HG03135 (cell line): Measurements from ENCODE around the gene GC.
"Not testable (repeated sequence)": the region's sequence is repeated elsewhere in the genome, so short reads cannot be mapped to it uniquely, and the experiment has no call there.

Experiments used
- ATAC-seq: cut with Tn5 transposase; IDR thresholded peaks from one replicate; pipeline ENCODE4 v1.9.1; 2021; ENCODE audit warnings: mild to moderate bottlenecking, moderate library complexity; ENCODE audit not compliant: unreplicated experiment

Gene GC

DNA sequence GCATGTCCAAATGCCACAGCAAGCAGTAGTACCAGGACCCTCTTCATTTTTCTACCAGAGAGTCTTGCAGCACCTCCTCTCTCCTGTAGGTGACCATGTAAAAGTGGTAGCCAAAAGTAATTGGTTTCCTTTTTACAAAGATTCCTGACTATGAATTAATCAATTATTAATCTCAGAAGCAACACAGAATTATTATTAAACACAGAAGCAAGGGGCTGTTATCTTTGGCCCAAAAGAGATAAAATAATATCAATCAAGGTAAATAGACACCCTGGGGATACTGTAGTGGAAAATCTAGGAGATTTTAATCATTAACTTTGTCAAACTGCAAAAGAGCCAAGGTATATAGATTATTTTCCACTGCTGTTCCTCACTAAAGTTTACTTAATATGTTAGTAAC lies at the start of gene GC:
Gene GC, minus strand, starts transcription at position 108 of the 400 bp plus-strand sequence. Its CDS starts 61 bp downstream, at position 47.
- no peak for ATAC-seq

DNA sequence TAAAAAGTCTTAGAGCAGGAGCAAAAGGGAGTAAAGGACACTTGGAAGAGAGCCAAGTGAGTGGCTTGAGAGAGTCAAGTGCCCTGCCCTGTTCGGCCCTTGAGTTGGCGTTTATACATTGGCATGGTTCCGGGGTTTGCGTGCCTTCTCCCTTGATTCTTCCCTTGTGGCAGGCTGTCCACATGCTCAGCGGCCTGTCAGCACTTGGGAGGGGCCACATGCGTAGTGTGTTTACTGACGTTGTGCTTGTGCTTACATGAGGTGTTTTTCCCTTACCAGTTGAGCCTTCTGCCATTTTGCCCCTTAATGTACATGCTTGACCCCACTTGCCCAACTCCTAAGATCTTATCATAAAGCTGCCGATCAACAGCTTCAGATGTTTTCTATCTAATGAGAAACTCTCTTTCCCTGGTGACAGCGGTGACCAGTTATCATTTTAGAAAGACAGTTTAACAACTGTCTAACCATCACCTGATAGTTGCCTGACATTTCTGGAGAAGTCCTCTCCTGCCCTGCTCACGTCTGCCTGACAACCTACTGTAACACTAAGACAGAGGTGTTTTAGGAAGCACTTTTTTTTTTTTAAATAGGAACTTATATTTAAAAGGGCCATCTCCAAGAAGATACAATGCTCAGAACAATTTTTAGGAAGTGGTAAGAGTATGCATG lies 49.5 kb upstream of the GC start:
- ATAC-seq = no peak

DNA sequence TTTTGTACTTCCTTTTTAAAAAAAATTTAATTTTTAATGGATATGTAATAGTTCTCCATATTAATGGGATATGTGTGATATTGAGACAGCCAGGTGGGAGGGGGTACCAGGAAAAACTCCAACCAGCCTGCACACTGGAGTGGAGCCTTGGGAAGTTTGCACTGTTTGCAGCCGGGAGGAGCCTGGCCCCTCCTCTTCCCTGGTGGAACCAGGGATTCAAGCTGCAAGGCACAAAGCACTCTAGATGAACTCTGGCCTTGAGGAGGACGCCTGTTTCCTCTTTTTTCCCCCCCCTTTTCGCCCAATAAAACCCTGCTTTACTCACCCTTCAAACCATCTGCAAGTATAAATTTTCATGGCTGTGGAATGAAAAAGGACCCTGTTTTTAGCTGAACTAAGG lies 48.2 kb upstream of the GC start:
- no peak for ATAC-seq

GRCh38 chr4:71830497-71831190 lies 46.8 kb upstream of the GC start:
- no peak for ATAC-seq

- no peak for ATAC-seq
These were observed 44.6 kb upstream of the GC start for GRCh38 chr4:71828470-71828869.

DNA sequence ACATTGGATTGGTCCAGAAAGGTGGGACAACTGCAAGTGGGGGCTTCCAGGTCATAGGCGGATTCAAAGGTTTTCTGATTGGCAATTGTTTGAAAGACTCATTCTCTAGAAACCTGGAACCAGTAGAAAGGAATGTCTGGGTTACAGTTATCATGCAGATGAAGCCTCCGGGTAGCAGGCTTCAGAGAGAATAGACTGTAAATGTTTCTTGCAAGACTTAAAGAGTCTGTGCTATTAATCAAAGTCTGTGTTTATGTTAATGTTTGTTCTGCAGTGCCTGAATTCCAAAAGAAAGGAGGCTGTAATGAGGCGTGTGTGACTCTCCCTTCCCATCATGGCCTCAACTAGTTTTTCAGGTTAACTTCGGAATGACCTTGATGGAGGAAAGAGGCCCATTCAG lies 43.9 kb upstream of the GC start:
- no peak for ATAC-seq

DNA sequence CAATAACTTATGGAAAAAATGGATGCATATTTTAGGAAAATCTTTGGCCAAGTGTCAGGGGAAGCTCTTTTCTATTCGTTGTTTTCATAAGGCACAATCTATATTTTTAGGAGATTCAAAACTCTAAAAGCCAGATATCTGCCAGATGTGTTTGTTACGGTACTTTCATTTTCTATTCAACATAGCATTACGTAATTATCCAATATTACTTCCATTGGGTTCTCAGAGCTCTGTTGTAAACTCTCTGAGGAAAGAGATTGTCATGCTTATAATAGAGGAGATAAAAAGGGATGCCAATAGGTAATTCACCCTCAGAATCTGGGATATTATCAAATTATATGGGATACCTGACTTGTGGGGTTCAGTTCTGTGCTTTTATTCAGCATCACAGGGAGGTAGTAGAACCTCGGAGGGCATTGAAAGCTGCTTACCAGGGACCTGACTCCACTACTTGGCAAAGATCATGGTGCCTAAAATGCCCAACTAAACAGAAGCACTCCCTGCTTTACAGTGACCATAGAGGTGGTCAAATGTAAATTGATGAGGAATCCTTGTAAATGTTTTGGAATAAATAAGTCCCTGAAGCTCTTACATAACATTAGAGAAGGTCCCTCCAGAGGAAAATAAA lies 32.9 kb upstream of the GC start:
- no peak for ATAC-seq

DNA sequence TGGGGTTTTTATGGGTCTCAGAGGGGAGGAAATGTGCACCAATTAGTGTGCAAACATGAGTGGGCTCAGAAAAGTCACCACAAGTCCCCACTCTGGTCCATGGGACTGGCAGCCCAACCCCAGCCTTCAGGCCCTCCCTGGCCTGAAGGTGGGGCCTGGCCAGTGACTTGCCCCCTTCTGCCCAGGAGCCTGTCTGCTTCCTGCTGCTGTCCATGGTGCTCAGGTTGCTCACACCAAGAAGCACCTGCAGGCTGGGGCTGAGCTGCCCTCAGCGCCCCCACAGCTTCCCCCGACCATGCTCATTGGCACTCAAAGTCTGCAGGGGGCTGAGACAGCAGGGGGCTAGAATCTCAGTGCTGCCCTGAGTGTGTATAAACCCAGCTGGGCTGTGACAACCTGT lies 30.6 kb upstream of the GC start:
- ATAC-seq = no peak

DNA sequence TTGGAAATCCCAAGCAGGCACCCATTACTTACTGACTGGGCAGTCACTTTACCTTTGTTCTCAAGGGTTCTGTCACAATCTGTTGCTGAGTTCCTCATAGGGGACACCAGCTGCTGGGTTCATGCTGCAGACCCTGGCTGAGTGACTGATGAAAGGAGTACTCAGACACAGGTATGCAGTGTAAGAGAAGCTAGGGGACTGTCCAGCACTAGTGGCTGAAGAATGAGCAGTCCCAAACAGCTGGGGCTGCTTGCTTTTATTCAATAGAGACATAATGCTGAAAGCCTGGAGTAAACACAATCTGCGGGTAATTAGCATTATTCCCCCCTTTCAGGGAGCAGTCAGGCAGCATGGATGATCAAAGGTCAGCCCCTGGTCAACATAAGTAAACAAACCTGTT lies 25.9 kb upstream of the GC start:
- ATAC-seq = not testable (repeated sequence)

GRCh38 chr4:71807469-71807868 lies 23.6 kb upstream of the GC start:
- ATAC-seq = no peak

DNA sequence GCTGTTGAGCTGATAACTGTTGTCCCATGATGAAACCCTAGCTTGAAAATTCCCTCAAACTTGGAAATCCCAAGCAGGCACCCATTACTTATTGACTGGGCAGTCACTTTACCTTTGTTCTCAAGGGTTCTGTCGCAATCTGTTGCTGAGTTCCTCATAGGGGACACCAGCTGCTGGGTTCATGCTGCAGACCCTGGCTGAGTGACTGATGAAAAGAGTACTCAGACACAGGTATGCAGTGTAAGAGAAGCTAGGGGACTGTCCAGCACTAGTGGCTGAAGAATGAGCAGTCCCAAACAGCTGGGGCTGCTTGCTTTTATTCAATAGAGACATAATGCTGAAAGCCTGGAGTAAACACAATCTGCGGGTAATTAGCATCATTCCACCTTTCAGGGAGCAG lies 21.4 kb upstream of the GC start:
- ATAC-seq = not testable (repeated sequence)

GRCh38 chr4:71804017-71804697 lies 20.3 kb upstream of the GC start:
- not testable (repeated sequence) for ATAC-seq

DNA sequence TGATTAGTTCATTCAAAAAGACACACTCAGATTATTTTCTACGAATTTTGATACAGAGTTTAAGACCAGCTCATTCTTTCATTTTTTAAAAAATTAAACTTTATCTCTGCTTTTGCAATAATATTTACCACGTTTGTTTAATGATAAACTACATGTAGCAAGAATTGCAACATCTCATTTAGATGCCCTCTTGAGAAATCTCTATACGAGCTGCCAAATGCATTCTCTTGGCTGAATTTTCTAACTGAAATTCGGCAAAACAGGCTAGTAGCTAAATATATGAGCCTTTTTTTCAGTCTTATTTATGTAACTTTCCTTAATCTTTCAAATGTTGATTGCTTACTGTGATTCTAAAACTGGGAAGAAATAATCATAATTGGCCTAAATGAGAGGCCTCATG lies 2.1 kb upstream of the GC start:
- ATAC-seq = no peak

GRCh38 chr4:71784569-71785197 lies 804 bp upstream of the GC start:
- ATAC-seq = no peak

DNA sequence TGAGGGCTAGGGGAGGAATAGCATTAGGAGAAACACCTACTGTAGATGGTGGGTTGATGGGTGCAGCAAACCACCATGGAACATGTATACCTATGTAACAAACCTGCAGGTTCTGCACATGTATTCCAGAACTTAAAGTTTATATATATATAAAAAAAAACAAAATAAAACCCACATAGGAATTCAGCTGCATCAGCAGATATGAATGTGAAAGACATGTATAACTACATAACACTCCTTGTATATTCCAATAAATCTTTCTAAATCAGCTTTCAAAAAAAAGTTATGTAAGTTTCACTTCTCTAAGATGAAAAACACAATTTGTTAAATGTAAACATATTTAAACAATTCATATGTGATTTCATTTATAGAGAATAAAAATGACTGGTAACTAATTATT lies 6.0 kb downstream of the GC start:
- ATAC-seq = no peak

- no peak for ATAC-seq
These were observed 8.4 kb downstream of the GC start for GRCh38 chr4:71775449-71775848.

DNA sequence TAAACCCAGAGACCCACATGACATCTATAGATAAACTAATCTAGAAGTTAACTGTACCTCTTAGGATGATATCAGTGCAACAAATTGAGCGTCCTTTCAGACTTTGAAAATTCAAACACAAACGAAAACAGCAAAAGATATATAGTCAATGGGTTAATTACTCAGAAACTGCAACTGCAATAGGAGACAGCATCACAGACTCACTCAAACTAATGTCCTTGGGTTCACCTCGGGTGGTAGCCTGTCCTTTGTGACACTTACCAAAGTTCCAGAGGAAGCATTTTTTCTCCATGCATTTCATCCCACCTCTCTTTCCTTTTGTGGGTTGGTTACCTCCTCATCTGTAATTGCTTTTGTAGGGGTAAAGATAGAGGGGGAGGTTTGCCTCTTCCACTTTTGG lies 9.7 kb downstream of the GC start:
- no peak for ATAC-seq

DNA sequence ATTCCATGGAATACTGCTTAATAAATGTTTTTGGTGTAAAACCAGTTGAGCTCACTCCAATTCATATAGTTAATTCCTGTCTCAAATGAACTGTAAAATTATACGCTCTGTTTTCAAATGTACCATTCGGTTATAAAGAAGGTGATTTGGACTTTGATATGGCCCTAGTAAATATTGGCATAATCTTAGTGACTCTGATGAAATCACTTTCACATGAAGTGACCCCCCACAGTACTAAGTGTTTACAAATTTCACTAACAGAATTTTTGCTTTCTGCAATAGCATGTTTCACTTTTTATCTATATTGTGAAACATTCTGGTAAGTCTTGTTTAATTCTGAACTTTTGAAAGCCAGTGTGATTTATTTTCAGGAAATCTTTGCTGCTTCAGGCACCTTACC lies 10.9 kb downstream of the GC start:
- ATAC-seq = no peak

DNA sequence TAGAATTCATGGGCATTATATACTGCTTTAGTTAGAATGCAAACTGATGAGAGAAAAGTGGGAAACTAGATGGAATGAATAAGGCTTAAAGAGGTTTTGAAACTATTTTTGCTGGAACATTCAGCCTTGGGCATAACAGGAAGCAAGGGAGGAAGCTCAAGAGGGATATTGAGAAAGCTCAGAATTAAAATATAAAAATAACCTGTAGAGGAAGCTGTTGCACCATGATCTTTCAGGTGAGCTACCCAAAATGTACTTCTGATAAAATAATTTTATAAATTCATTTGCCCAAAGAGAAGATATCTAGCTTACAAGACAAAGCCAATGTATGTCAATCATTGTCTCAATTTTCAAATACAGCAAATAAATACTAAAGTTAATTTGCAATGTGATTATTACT lies 11.3 kb downstream of the GC start:
- ATAC-seq = no peak

- ATAC-seq = no peak
These were observed 12.3 kb downstream of the GC start for GRCh38 chr4:71771613-71772012.

DNA sequence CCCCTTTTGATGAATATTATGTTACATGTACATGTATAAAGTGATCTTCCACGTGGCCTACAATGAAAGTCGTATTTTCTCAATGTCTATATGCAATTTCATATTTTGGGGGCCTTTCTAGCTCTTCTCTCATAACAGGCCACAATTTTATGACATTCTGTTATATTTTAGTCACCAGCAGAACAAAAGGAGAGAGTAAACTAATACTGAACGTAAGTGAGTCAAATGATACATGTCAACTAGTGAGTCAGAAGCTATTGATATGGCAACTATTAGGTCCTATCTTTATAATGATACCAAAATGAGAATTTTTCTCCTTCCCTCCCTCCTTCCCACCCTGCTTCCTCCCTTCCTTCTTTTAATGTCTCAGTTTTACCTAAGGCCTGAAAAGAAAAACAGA lies 14.4 kb downstream of the GC start:
- no peak for ATAC-seq
